GDM1 (cell line): ENCODE data around the gene CAMK2B.
A peak's percentile ranks its signal among the peaks of the same experiment; 100 is the strongest.

Source experiments
- DNase-seq: peaks from one replicate; lab custom pipeline; 2025; lab: John Stamatoyannopoulos, UW

Gene CAMK2B

GRCh38 chr7:44256459-44256858 lies 68.9 kb downstream of the CAMK2B start:
- DNase-seq = no peak

GRCh38 chr7:44251881-44252280 lies 73.5 kb downstream of the CAMK2B start:
- DNase-seq = no peak

GRCh38 chr7:44251269-44251668 lies 74.1 kb downstream of the CAMK2B start:
- DNase-seq = no peak

GRCh38 chr7:44249639-44250234 lies 75.7 kb downstream of the CAMK2B start:
- no peak for DNase-seq

GRCh38 chr7:44247868-44248651 lies 77.3 kb downstream of the CAMK2B start:
- no peak for DNase-seq

GRCh38 chr7:44246396-44247113 lies 78.8 kb downstream of the CAMK2B start:
- DNase-seq = no peak

- DNase-seq = no peak
Observed at GRCh38 chr7:44244282-44244681, 81.1 kb downstream of the CAMK2B start.

GRCh38 chr7:44242091-44242490 lies 83.3 kb downstream of the CAMK2B start:
- DNase-seq = no peak

- DNase-seq = peak; percentile 29
Observed at GRCh38 chr7:44240983-44241510, 84.3 kb downstream of the CAMK2B start.

GRCh38 chr7:44240376-44240775 lies 85.0 kb downstream of the CAMK2B start:
- DNase-seq = no peak

GRCh38 chr7:44239361-44239760 lies 86.0 kb downstream of the CAMK2B start:
- no peak for DNase-seq

- DNase-seq = no peak
Observed at GRCh38 chr7:44238116-44238695, 87.2 kb downstream of the CAMK2B start.

- DNase-seq = no peak
Observed at GRCh38 chr7:44237696-44238095, 87.7 kb downstream of the CAMK2B start.

- no peak for DNase-seq
Observed at GRCh38 chr7:44236333-44236728, 89.1 kb downstream of the CAMK2B start.

- no peak for DNase-seq
Observed at GRCh38 chr7:44235582-44236332, 89.6 kb downstream of the CAMK2B start.

GRCh38 chr7:44235066-44235465 lies 90.3 kb downstream of the CAMK2B start:
- DNase-seq = no peak

- DNase-seq = no peak
Observed at GRCh38 chr7:44232901-44233715, 92.3 kb downstream of the CAMK2B start.

- DNase-seq = no peak
Observed at GRCh38 chr7:44232396-44232795, 93.0 kb downstream of the CAMK2B start.

GRCh38 chr7:44231088-44231487 lies 94.3 kb downstream of the CAMK2B start:
- no peak for DNase-seq

- DNase-seq = no peak
Observed at GRCh38 chr7:44230286-44230685, 95.1 kb downstream of the CAMK2B start.
